PC-3 (cell line): ENCODE data around the gene PCYT2. TPM values are rescaled to one million over a fixed set of nuclear protein-coding genes. Genes with fewer than 3 reads are reported as not detected.

Source experiments
- ATAC-seq: fragments of 200-7000 bp; cut with Tn5 transposase; 2 replicates; pipeline ENCODE4 v1.9.1; 2020; ENCODE audit warnings: mild to moderate bottlenecking, moderate library complexity
- BruUV-seq: library from RNA; stranded (reverse); fragments of 400-500 nt; replicated peaks from 2 replicates; lab custom pipeline; 2021; lab: Mats Ljungman, UMichigan
- CTCF ChIA-PET: fragments of 300-600 bp; sonication (Branson Sonifier 250); formaldehyde crosslinking; loops from one replicate; lab custom pipeline; 2022; ENCODE audit warnings: antibody characterized with exemption; lab: Charles Lee
- POLR2A ChIA-PET: fragments of 300-600 bp; sonication (Branson Sonifier 250); formaldehyde crosslinking; loops from one replicate; lab custom pipeline; 2022; ENCODE audit warnings: antibody characterized with exemption; ENCODE audit not compliant: unreplicated experiment; lab: Charles Lee
- DNase-seq: peaks from one replicate; pipeline ENCODE4 v3.0.0-alpha.2; 2015
- H2AFZ ChIP-seq: fragments of 300-600 bp; sonication (generic); 2 replicates; pipeline ENCODE4 v1.6.0; 2016; ENCODE audit warnings: antibody characterized with exemption, low read length
- H3F3A ChIP-seq: fragments of 300-600 bp; sonication (generic); one replicate; pipeline ENCODE4 v1.6.0; 2017; ENCODE audit warnings: antibody characterized with exemption, low read length, control low read depth, mild to moderate bottlenecking; ENCODE audit not compliant: unreplicated experiment
- H3K27ac ChIP-seq: fragments of 300-600 bp; sonication (generic); 2 replicates; pipeline ENCODE4 v1.5.1; 2016; ENCODE audit warnings: mild to moderate bottlenecking, low read length
- H3K27me3 ChIP-seq: fragments of 300-600 bp; sonication (generic); 2 replicates; pipeline ENCODE4 v1.6.1; 2016; ENCODE audit warnings: low read length, mixed read lengths
- H3K36me3 ChIP-seq: fragments of 300-600 bp; sonication (generic); 2 replicates; pipeline ENCODE4 v1.6.1; 2016; ENCODE audit warnings: low read depth, mixed run types, low read length, mixed read lengths
- H3K4me1 ChIP-seq: fragments of 300-600 bp; sonication (generic); 2 replicates; pipeline ENCODE4 v1.5.1; 2016; ENCODE audit warnings: low read length; ENCODE audit not compliant: insufficient read depth
- H3K4me2 ChIP-seq: fragments of 300-600 bp; sonication (generic); 2 replicates; pipeline ENCODE4 v1.6.0; 2016; ENCODE audit warnings: low read length
- H3K4me3 ChIP-seq: fragments of 300-600 bp; sonication (generic); 2 replicates; pipeline ENCODE4 v1.5.1; 2016; ENCODE audit warnings: mild to moderate bottlenecking, low read length, mixed read lengths
- H3K79me2 ChIP-seq: fragments of 300-600 bp; sonication (generic); 2 replicates; pipeline ENCODE4 v1.6.1; 2017; ENCODE audit warnings: low read length, mixed read lengths
- H3K9ac ChIP-seq: fragments of 300-600 bp; sonication (generic); 2 replicates; pipeline ENCODE4 v1.6.0; 2016; ENCODE audit warnings: mild to moderate bottlenecking, low read length
- H3K9me2 ChIP-seq: fragments of 300-600 bp; sonication (generic); replicated peaks from 2 replicates; pipeline ENCODE4 v1.6.1; 2016; ENCODE audit warnings: mixed run types, low read length, mixed read lengths
- H3K9me3 ChIP-seq: fragments of 300-600 bp; sonication (generic); 2 replicates; pipeline ENCODE4 v1.6.1; 2016; ENCODE audit warnings: low read length, mixed read lengths
- H4K20me1 ChIP-seq: fragments of 300-600 bp; sonication (generic); 2 replicates; pipeline ENCODE4 v1.6.1; 2016; ENCODE audit warnings: low read length, mixed read lengths
- CTCF ChIP-seq: fragments of 300-600 bp; sonication (generic); conservative IDR thresholded peaks from 2 replicates; pipeline ENCODE4 v1.5.1; 2017; ENCODE audit warnings: antibody characterized with exemption, low read depth, mild to moderate bottlenecking, low read length
- EZH2 ChIP-seq: fragments of 300-600 bp; sonication (generic); IDR thresholded peaks from one replicate; pipeline ENCODE4 v1.6.1; 2017; ENCODE audit warnings: antibody characterized with exemption, mild to moderate bottlenecking, low read length; ENCODE audit not compliant: unreplicated experiment
- EZH2phosphoT487 ChIP-seq: fragments of 300-600 bp; sonication (generic); IDR thresholded peaks from 2 replicates; pipeline ENCODE4 v1.6.1; 2018; ENCODE audit warnings: mild to moderate bottlenecking, antibody characterized with exemption, low read length, borderline replicate concordance
- intact Hi-C: fragments of 100-400 bp; cut with micrococcal nuclease; formaldehyde crosslinking; loops from 2 replicates; pipeline ENCODE4 v1.9.0; 2023
- total RNA-seq: library from RNA; depleted of rRNA; stranded (reverse); fragments of >200 nt; gene quantifications from 2 replicates; pipeline ENCODE4 v1.2.3, GENCODE V29; 2014

The PCYT2 gene
- total RNA-seq, 1 experiment from 2014 or later = 33.3 TPM

DNA sequence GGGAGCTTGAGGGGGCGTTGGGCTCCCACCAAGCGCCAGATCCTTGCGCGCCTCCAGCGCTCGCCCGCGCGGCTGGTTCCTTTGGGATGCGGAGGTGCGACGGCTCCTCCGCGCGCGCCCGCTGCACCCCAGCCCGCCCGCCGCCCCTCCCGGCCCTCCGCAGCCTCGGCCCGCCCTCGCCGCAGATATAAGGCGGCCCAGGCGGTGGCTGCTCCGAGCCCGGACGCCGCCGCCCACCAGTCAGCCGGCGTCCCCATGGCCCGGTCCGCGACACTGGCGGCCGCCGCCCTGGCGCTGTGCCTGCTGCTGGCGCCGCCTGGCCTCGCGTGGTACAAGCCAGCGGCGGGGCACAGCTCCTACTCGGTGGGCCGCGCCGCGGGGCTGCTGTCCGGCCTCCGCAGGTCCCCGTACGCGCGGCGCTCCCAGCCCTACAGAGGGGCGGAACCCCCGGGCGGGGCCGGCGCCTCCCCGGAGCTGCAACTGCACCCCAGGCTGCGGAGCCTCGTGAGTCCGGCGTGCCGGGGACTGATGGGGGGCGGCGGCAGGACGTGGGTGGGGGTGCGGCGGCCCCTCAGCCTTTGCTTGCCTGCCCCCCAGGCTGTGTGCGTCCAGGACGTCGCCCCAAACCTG is 9.1 kb downstream of the PCYT2 start, which contains the start of gene NPB:
NPB (plus strand) TSS at position 216 of the 630 bp plus-strand sequence; CDS start at position 256, 40 bp downstream.
- ATAC-seq (no peak), DNase-seq (no peak)
- no peaks in the 10 kb centered on the region for H3K9me2 ChIP-seq
- H3K4me2 ChIP-seq = no peak within 1 kb of the TSS
- intact Hi-C loops = no loop called here
- no peak within 1 kb of the TSS for H3K27ac ChIP-seq
- peaks cover 18% of the 10 kb centered on the region for H3F3A ChIP-seq
- no peak for TF ChIP-seq EZH2
- TF ChIP-seq EZH2phosphoT487 = no peak
- no peak for TF ChIP-seq CTCF
- no peak within 1 kb of the TSS for H2AFZ ChIP-seq
- H3K36me3 ChIP-seq = peaks cover 6% of the 10 kb centered on the region; the same call in 1 of the 2 replicates
- no peak within 1 kb of the TSS for H3K4me3 ChIP-seq
- H4K20me1 ChIP-seq = no peaks in the 10 kb centered on the region
- ChIA-PET CTCF (no interaction called here), POLR2A (no interaction called here)
- H3K79me2 ChIP-seq = peaks cover 12% of the 10 kb centered on the region; the same call in 1 of the 2 replicates
- BruUV-seq = no TSS peak
- peaks cover 27% of the 10 kb centered on the region for H3K4me1 ChIP-seq
- no peaks in the 10 kb centered on the region for H3K27me3 ChIP-seq
- no peaks in the 10 kb centered on the region for H3K9me3 ChIP-seq
- no peak within 1 kb of the TSS for H3K9ac ChIP-seq

DNA sequence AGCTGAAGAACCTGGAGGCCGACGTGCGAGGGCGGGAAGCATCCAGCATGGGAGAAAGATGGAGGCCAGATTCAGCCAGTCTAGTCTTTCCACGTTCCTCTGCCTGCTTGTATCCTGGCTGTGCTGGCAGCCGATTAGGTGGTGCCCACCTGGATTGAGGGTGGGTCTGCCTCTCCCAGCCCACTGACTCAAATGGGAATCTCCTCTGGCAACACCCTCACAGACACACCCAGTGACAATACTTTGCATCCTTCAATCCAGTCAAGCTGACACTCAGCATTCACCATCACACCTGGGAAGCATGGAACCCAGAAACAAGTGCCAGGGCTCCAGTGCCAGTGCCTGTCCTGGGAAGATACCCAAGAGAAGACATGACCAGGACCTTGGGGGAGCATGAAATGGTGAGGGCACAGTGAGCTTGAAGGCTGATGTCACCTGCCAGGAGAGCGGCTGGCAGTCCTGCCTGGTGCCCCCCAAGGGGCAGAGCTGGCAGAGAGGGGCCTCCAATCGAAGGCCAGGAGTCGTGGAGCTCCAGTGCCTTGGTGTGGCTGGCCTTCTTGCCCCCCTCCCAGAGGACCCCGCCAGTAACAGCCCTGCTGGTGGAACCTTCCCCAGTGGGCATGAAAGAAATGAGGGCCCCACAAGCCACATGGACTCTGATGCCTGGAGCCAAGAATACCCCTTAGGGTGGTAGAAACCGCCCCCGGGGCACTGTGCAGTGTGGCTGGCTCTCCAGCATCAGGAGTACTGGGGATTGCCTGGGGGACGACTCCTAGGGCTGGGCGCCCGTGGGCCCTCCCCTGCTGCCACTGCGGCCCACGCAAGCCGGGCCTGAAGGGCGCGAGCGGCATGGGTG is 9.8 kb downstream of the PCYT2 start:
- TF ChIP-seq EZH2 (no peak), CTCF (no peak), EZH2phosphoT487 (no peak)
- peaks cover 6% of the 10 kb centered on the region; the same call in 1 of the 2 replicates for H3K36me3 ChIP-seq
- intact Hi-C loops = no loop called here
- H3K4me2 ChIP-seq = no peak overlapping the region
- H3K79me2 ChIP-seq = peaks cover 12% of the 10 kb centered on the region; the same call in 1 of the 2 replicates
- ATAC-seq (no peak), DNase-seq (no peak)
- H3K9me3 ChIP-seq = no peaks in the 10 kb centered on the region
- H3K27me3 ChIP-seq = no peaks in the 10 kb centered on the region
- H3K4me3 ChIP-seq = no peak overlapping the region
- peaks cover 32% of the 10 kb centered on the region for H3K4me1 ChIP-seq
- CTCF ChIA-PET = no interaction called here
- H4K20me1 ChIP-seq = no peaks in the 10 kb centered on the region
- H3K27ac ChIP-seq = no peak overlapping the region
- no peaks in the 10 kb centered on the region for H3K9me2 ChIP-seq
- H2AFZ ChIP-seq = no peak overlapping the region
- TSS peak; percentile 16 for BruUV-seq
- peaks cover 18% of the 10 kb centered on the region for H3F3A ChIP-seq
- no peak overlapping the region for H3K9ac ChIP-seq
- POLR2A ChIA-PET = no interaction called here
